MM.1S (cell line): ENCODE measurements around the gene SLU7.

Experiments
- DNase-seq: peaks from one replicate; pipeline ENCODE4 v3.0.0-alpha.2; 2015
- H2AFZ ChIP-seq: fragments of 300-600 bp; sonication (generic); 2 replicates; pipeline ENCODE4 v1.6.0; 2016; ENCODE audit warnings: antibody characterized with exemption, low read length
- H3F3A ChIP-seq: fragments of 300-600 bp; sonication (generic); 2 replicates; pipeline ENCODE4 v1.6.1; 2016; ENCODE audit warnings: mild to moderate bottlenecking, antibody characterized with exemption, low read length, moderate library complexity, mixed read lengths; ENCODE audit not compliant: insufficient read depth
- H3K27ac ChIP-seq: fragments of 300-600 bp; sonication (generic); 2 replicates; pipeline ENCODE4 v1.5.1; 2016; ENCODE audit warnings: mild to moderate bottlenecking, low read length
- H3K27me3 ChIP-seq: fragments of 300-600 bp; sonication (generic); replicated peaks from 2 replicates; pipeline ENCODE4 v1.6.0; 2016; ENCODE audit warnings: low read length; ENCODE audit not compliant: insufficient read depth
- H3K36me3 ChIP-seq: fragments of 300-600 bp; sonication (generic); replicated peaks from 2 replicates; pipeline ENCODE4 v1.6.1; 2016; ENCODE audit warnings: mild to moderate bottlenecking, low read length, mixed read lengths; ENCODE audit not compliant: insufficient read depth
- H3K4me1 ChIP-seq: fragments of 300-600 bp; sonication (generic); 2 replicates; pipeline ENCODE4 v1.6.1; 2016; ENCODE audit warnings: low read length, mixed read lengths
- H3K4me2 ChIP-seq: fragments of 300-600 bp; sonication (generic); 2 replicates; pipeline ENCODE4 v1.6.0; 2016; ENCODE audit warnings: low read depth, low read length
- H3K4me3 ChIP-seq: fragments of 300-600 bp; sonication (generic); 2 replicates; pipeline ENCODE4 v1.5.1; 2016; ENCODE audit warnings: low read length, mixed read lengths
- H3K79me2 ChIP-seq: fragments of 300-600 bp; sonication (generic); 2 replicates; pipeline ENCODE4 v1.6.1; 2016; ENCODE audit warnings: mixed run types, low read length, mixed read lengths
- H3K9ac ChIP-seq: fragments of 300-600 bp; sonication (generic); 2 replicates; pipeline ENCODE4 v1.6.1; 2016; ENCODE audit warnings: low read length, mixed read lengths
- H3K9me2 ChIP-seq: fragments of 300-600 bp; sonication (generic); replicated peaks from 2 replicates; pipeline ENCODE4 v1.6.1; 2016; ENCODE audit warnings: mild to moderate bottlenecking, low read length, mixed read lengths; ENCODE audit not compliant: insufficient read depth
- H3K9me3 ChIP-seq: fragments of 300-600 bp; sonication (generic); replicated peaks from 2 replicates; pipeline ENCODE4 v1.6.1; 2016; ENCODE audit warnings: mild to moderate bottlenecking, low read length, mixed read lengths; ENCODE audit not compliant: insufficient read depth
- H4K20me1 ChIP-seq: fragments of 300-600 bp; sonication (generic); 2 replicates; pipeline ENCODE4 v1.6.1; 2016; ENCODE audit warnings: mild to moderate bottlenecking, low read length, moderate library complexity, mixed read lengths; ENCODE audit not compliant: insufficient read depth
- EZH2 ChIP-seq: fragments of 300-600 bp; sonication (generic); optimal IDR thresholded peaks from 2 replicates; pipeline ENCODE3; 2017; ENCODE audit warnings: low read depth, mild to moderate bottlenecking, antibody characterized with exemption, low read length, mixed read lengths
- EZH2phosphoT487 ChIP-seq: fragments of 300-600 bp; sonication (generic); IDR thresholded peaks from 2 replicates; pipeline ENCODE4 v1.6.1; 2018; ENCODE audit warnings: antibody characterized with exemption, low read length
- TF ChIP-seq, protein P1 (sequence below): fragments of 300-600 bp; sonication (generic); IDR thresholded peaks from 2 replicates; pipeline ENCODE4 v1.5.1; 2016; ENCODE audit warnings: antibody characterized with exemption, low read length, mixed read lengths

SLU7 gene

DNA sequence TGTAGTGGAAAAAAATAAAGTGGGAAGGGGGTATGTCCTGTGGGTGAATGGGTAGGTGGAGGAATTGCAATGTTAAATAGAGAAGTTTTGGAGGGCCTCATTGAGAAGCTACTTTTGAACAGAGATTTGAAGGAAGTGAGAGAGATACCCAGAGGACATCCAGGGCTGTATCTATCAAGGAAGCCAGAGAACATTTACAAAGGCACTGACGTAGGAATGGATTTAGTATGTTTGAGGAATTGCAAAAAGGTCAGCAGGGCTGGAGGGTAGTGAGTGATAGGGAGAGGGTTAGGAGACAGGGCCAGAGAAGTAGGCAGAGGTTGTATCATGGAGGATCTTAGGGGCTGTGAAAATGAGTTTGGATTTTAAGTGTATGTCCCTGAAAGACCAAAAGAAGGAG, 16.7 kb upstream of the SLU7 start:
- 0 out of 2 replicates have a peak, but pooled peaks cover 2% of the 10 kb centered on the region for H3F3A ChIP-seq
- H4K20me1 ChIP-seq: no peaks in the 10 kb centered on the region
- no peak overlapping the region for H3K4me3 ChIP-seq
- TF ChIP-seq, protein P1, sequence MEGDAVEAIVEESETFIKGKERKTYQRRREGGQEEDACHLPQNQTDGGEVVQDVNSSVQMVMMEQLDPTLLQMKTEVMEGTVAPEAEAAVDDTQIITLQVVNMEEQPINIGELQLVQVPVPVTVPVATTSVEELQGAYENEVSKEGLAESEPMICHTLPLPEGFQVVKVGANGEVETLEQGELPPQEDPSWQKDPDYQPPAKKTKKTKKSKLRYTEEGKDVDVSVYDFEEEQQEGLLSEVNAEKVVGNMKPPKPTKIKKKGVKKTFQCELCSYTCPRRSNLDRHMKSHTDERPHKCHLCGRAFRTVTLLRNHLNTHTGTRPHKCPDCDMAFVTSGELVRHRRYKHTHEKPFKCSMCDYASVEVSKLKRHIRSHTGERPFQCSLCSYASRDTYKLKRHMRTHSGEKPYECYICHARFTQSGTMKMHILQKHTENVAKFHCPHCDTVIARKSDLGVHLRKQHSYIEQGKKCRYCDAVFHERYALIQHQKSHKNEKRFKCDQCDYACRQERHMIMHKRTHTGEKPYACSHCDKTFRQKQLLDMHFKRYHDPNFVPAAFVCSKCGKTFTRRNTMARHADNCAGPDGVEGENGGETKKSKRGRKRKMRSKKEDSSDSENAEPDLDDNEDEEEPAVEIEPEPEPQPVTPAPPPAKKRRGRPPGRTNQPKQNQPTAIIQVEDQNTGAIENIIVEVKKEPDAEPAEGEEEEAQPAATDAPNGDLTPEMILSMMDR: no peak
- no peak for TF ChIP-seq EZH2phosphoT487
- TF ChIP-seq EZH2: no peak
- H3K4me2 ChIP-seq: no peak overlapping the region
- no peak overlapping the region for H3K27ac ChIP-seq
- no peaks in the 10 kb centered on the region for H3K36me3 ChIP-seq
- no peak for DNase-seq
- no peak overlapping the region for H2AFZ ChIP-seq
- no peaks in the 10 kb centered on the region for H3K9me2 ChIP-seq
- no peaks in the 10 kb centered on the region for H3K79me2 ChIP-seq
- H3K27me3 ChIP-seq: no peaks in the 10 kb centered on the region
- no peak overlapping the region for H3K9ac ChIP-seq
- 0 out of 2 replicates have a peak, but pooled peaks cover 1% of the 10 kb centered on the region for H3K4me1 ChIP-seq
- no peaks in the 10 kb centered on the region for H3K9me3 ChIP-seq

DNA sequence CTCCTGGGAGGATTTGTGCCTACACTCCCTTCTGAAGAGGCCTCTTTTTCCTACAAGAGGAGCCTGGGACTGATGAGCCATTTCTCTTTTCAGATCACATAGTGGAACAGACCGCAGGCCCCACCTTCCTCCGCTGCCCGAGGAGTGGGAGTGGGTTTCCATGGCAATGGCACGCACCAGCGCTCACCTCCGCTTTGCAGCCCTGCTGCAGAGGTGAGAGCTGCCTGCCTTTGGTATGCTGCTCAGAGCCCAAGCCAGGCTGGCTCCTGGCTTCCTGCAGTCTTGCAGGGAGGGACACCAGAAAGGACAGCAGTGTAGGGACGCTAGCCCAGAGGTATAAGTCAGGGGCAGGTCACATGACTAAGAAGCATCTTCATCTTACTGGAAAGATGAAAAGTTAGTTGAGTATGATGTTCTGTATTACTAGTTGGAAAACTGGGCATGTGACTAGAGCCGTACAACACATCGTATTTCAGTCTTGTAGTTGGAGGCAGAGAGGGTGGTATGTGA, 15.2 kb upstream of the SLU7 start:
- no peaks in the 10 kb centered on the region for H3K9me3 ChIP-seq
- H2AFZ ChIP-seq: no peak overlapping the region
- no peak for TF ChIP-seq EZH2
- TF ChIP-seq, protein P1: no peak
- no peak for TF ChIP-seq EZH2phosphoT487
- H3K27me3 ChIP-seq: no peaks in the 10 kb centered on the region
- H3K9ac ChIP-seq: no peak overlapping the region
- DNase-seq: no peak
- H4K20me1 ChIP-seq: no peaks in the 10 kb centered on the region
- no peak overlapping the region for H3K27ac ChIP-seq
- no peak overlapping the region for H3K4me3 ChIP-seq
- no peaks in the 10 kb centered on the region for H3K4me1 ChIP-seq
- 0 out of 2 replicates have a peak, but pooled peaks cover 2% of the 10 kb centered on the region for H3F3A ChIP-seq
- no peaks in the 10 kb centered on the region for H3K9me2 ChIP-seq
- H3K79me2 ChIP-seq: no peaks in the 10 kb centered on the region
- H3K36me3 ChIP-seq: no peaks in the 10 kb centered on the region
- no peak overlapping the region for H3K4me2 ChIP-seq

DNA sequence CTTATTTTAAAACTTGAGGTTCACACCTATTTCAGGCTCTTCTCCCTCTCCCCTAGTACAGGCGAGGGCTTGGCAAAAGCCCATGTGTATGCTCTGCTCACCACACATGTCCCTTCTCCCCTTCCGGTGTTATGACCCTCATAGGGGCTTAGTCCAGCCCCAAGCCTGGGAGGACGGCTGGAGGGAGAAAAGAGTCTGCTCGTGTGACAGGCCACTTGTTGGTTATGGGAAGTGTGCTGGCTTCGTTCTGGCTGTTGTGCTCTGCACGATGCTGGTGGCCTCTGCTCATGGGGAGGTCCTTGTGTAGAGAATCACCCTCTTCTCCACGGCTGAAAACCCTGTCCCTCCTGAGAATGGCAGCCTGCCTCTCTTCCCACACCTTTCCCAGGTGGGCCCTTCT, 13.9 kb upstream of the SLU7 start:
- H3K79me2 ChIP-seq: no peaks in the 10 kb centered on the region
- no peak overlapping the region for H3K4me3 ChIP-seq
- no peaks in the 10 kb centered on the region for H3K9me3 ChIP-seq
- no peak overlapping the region for H2AFZ ChIP-seq
- TF ChIP-seq EZH2 (no peak), EZH2phosphoT487 (no peak)
- TF ChIP-seq, protein P1: no peak
- H4K20me1 ChIP-seq: no peaks in the 10 kb centered on the region
- no peaks in the 10 kb centered on the region for H3K27me3 ChIP-seq
- no peaks in the 10 kb centered on the region for H3K9me2 ChIP-seq
- no peak overlapping the region for H3K9ac ChIP-seq
- H3F3A ChIP-seq: no peaks in the 10 kb centered on the region
- H3K36me3 ChIP-seq: no peaks in the 10 kb centered on the region
- H3K4me1 ChIP-seq: no peaks in the 10 kb centered on the region
- H3K4me2 ChIP-seq: no peak overlapping the region
- no peak for DNase-seq
- no peak overlapping the region for H3K27ac ChIP-seq
